Activated naive CD8-positive, alpha-beta T cell treated with anti-CD3 and anti-CD28 coated beads for 36 hours (primary cell): ENCODE measurements around the gene KDM2B. TPM values are rescaled to one million over a fixed set of nuclear protein-coding genes. Genes with fewer than 3 reads are reported as not detected.
"Not testable (repeated sequence)": the region's sequence is repeated elsewhere in the genome, so short reads cannot be mapped to it uniquely, and the experiment has no call there.

Source experiments
- DNase-seq: peaks from one replicate; pipeline ENCODE4 v3.0.0; 2021
- H3K27ac Mint-ChIP-seq: one replicate; pipeline ENCODE4 v1.8.0; 2022; ENCODE audit warnings: mild to moderate bottlenecking, moderate library complexity, mixed read lengths
- H3K27me3 Mint-ChIP-seq: one replicate; pipeline ENCODE4 v1.8.0; 2022; ENCODE audit warnings: mild to moderate bottlenecking, mixed read lengths
- H3K36me3 Mint-ChIP-seq: one replicate; pipeline ENCODE4 v1.8.0; 2021; ENCODE audit warnings: mild to moderate bottlenecking, mixed read lengths
- H3K4me1 Mint-ChIP-seq: one replicate; pipeline ENCODE4 v1.8.0; 2021; ENCODE audit warnings: mixed read lengths
- H3K4me3 Mint-ChIP-seq: one replicate; pipeline ENCODE4 v1.8.0; 2022; ENCODE audit warnings: mild to moderate bottlenecking, moderate library complexity, mixed read lengths
- H3K9me3 Mint-ChIP-seq: one replicate; pipeline ENCODE4 v1.8.0; 2022; ENCODE audit warnings: mixed read lengths
- total RNA-seq, 2 experiments: library from RNA; stranded (reverse); gene quantifications; one replicate each; pipeline ENCODE4 v1.2.3, GENCODE V29; 2021

The KDM2B gene
- total RNA-seq, 2 experiments from 2014 or later: 55.3 to 57.3 TPM

GRCh38 chr12:121405211-121405610, 175.6 kb downstream of the KDM2B start:
- DNase-seq: no peak
- Mint-ChIP-seq H3K4me3 (no peak overlapping the region), H3K36me3 (peaks cover 27% of the 10 kb centered on the region), H3K27ac (no peak overlapping the region), H3K9me3 (no peaks in the 10 kb centered on the region), H3K27me3 (no peaks in the 10 kb centered on the region), H3K4me1 (peaks cover 25% of the 10 kb centered on the region)

- H3K9me3 Mint-ChIP-seq: no peaks in the 10 kb centered on the region
- no peak overlapping the region for H3K27ac Mint-ChIP-seq
- H3K27me3 Mint-ChIP-seq: no peaks in the 10 kb centered on the region
- H3K4me1 Mint-ChIP-seq: peaks cover 25% of the 10 kb centered on the region
- peaks cover 27% of the 10 kb centered on the region for H3K36me3 Mint-ChIP-seq
- no peak for DNase-seq
- no peak overlapping the region for H3K4me3 Mint-ChIP-seq
These were observed 176.1 kb downstream of the KDM2B start for GRCh38 chr12:121404734-121405133.

- DNase-seq: no peak
- H3K36me3 Mint-ChIP-seq: peaks cover 27% of the 10 kb centered on the region
- no peaks in the 10 kb centered on the region for H3K27me3 Mint-ChIP-seq
- H3K4me3 Mint-ChIP-seq: no peak overlapping the region
- no peaks in the 10 kb centered on the region for H3K9me3 Mint-ChIP-seq
- no peak overlapping the region for H3K27ac Mint-ChIP-seq
- peaks cover 30% of the 10 kb centered on the region for H3K4me1 Mint-ChIP-seq
These were observed 177.1 kb downstream of the KDM2B start for GRCh38 chr12:121403721-121404120.

- Mint-ChIP-seq H3K4me1 (peaks cover 30% of the 10 kb centered on the region), H3K4me3 (peak overlapping the region; percentile 93), H3K27ac (peak overlapping the region; percentile 94), H3K36me3 (peaks cover 11% of the 10 kb centered on the region), H3K27me3 (no peaks in the 10 kb centered on the region), H3K9me3 (no peaks in the 10 kb centered on the region)
- peak; percentile 64 for DNase-seq
These were observed 180.3 kb downstream of the KDM2B start for GRCh38 chr12:121400332-121401139.

GRCh38 chr12:121399391-121400331, 181.2 kb downstream of the KDM2B start, which contains the start of gene RNF34:
Gene RNF34 (plus strand): TSS chr12:121400118. CDS start chr12:121400213, 95 bp downstream.
- peak; percentile 99 for DNase-seq
- peak within 1 kb of the TSS; percentile 94 for H3K27ac Mint-ChIP-seq
- H3K9me3 Mint-ChIP-seq: no peaks in the 10 kb centered on the region
- H3K4me3 Mint-ChIP-seq: peak within 1 kb of the TSS; percentile 93
- H3K36me3 Mint-ChIP-seq: peaks cover 11% of the 10 kb centered on the region
- no peaks in the 10 kb centered on the region for H3K27me3 Mint-ChIP-seq
- peaks cover 27% of the 10 kb centered on the region for H3K4me1 Mint-ChIP-seq

GRCh38 chr12:121398355-121398754, 182.5 kb downstream of the KDM2B start:
- peaks cover 10% of the 10 kb centered on the region for H3K36me3 Mint-ChIP-seq
- no peak for DNase-seq
- no peaks in the 10 kb centered on the region for H3K9me3 Mint-ChIP-seq
- H3K27me3 Mint-ChIP-seq: no peaks in the 10 kb centered on the region
- H3K27ac Mint-ChIP-seq: no peak overlapping the region
- H3K4me3 Mint-ChIP-seq: peak overlapping the region; percentile 93
- H3K4me1 Mint-ChIP-seq: peaks cover 25% of the 10 kb centered on the region

GRCh38 chr12:121397521-121397920, 183.3 kb downstream of the KDM2B start:
- Mint-ChIP-seq H3K36me3 (peaks cover 6% of the 10 kb centered on the region), H3K9me3 (no peaks in the 10 kb centered on the region), H3K4me1 (peaks cover 20% of the 10 kb centered on the region), H3K4me3 (no peak overlapping the region), H3K27ac (no peak overlapping the region), H3K27me3 (no peaks in the 10 kb centered on the region)
- DNase-seq: no peak

GRCh38 chr12:121392325-121392716, 188.5 kb downstream of the KDM2B start:
- Mint-ChIP-seq H3K4me3 (no peak overlapping the region), H3K27me3 (no peaks in the 10 kb centered on the region), H3K9me3 (no peaks in the 10 kb centered on the region), H3K4me1 (peaks cover 9% of the 10 kb centered on the region), H3K36me3 (no peaks in the 10 kb centered on the region), H3K27ac (no peak overlapping the region)
- no peak for DNase-seq

- DNase-seq: peak; percentile 30
- no peaks in the 10 kb centered on the region for H3K27me3 Mint-ChIP-seq
- H3K4me3 Mint-ChIP-seq: peak overlapping the region; percentile 54
- no peaks in the 10 kb centered on the region for H3K36me3 Mint-ChIP-seq
- H3K27ac Mint-ChIP-seq: peak overlapping the region; percentile 43
- H3K4me1 Mint-ChIP-seq: peaks cover 9% of the 10 kb centered on the region
- no peaks in the 10 kb centered on the region for H3K9me3 Mint-ChIP-seq
These were observed 189.1 kb downstream of the KDM2B start for GRCh38 chr12:121391619-121392324.

- no peaks in the 10 kb centered on the region for H3K36me3 Mint-ChIP-seq
- no peaks in the 10 kb centered on the region for H3K27me3 Mint-ChIP-seq
- H3K27ac Mint-ChIP-seq: no peak overlapping the region
- no peak for DNase-seq
- no peak overlapping the region for H3K4me3 Mint-ChIP-seq
- H3K4me1 Mint-ChIP-seq: peaks cover 9% of the 10 kb centered on the region
- H3K9me3 Mint-ChIP-seq: no peaks in the 10 kb centered on the region
These were observed 190.0 kb downstream of the KDM2B start for GRCh38 chr12:121390856-121391255.

GRCh38 chr12:121388421-121388981, 192.3 kb downstream of the KDM2B start:
- DNase-seq: no peak
- no peak overlapping the region for H3K4me3 Mint-ChIP-seq
- H3K27me3 Mint-ChIP-seq: no peaks in the 10 kb centered on the region
- no peak overlapping the region for H3K27ac Mint-ChIP-seq
- peaks cover 9% of the 10 kb centered on the region for H3K4me1 Mint-ChIP-seq
- H3K36me3 Mint-ChIP-seq: no peaks in the 10 kb centered on the region
- no peaks in the 10 kb centered on the region for H3K9me3 Mint-ChIP-seq

- H3K4me1 Mint-ChIP-seq, DNase-seq: not testable (repeated sequence)
These were observed 195.9 kb downstream of the KDM2B start for GRCh38 chr12:121384891-121385290.

GRCh38 chr12:121383601-121384021, 197.2 kb downstream of the KDM2B start:
- Mint-ChIP-seq H3K27me3 (no peaks in the 10 kb centered on the region), H3K4me3 (no peak overlapping the region), H3K36me3 (no peaks in the 10 kb centered on the region), H3K4me1 (no peaks in the 10 kb centered on the region), H3K9me3 (no peaks in the 10 kb centered on the region), H3K27ac (no peak overlapping the region)
- no peak for DNase-seq

More at GRCh38 chr12:121384891-121385290, 195.9 kb downstream of the KDM2B start:
- not testable (repeated sequence) for H3K9me3 Mint-ChIP-seq, H3K27ac Mint-ChIP-seq, H3K27me3 Mint-ChIP-seq, H3K4me3 Mint-ChIP-seq, H3K36me3 Mint-ChIP-seq

- Mint-ChIP-seq H3K9me3 (peaks cover 2% of the 10 kb centered on the region), H3K36me3 (no peaks in the 10 kb centered on the region), H3K4me1 (peaks cover 2% of the 10 kb centered on the region), H3K4me3 (no peak overlapping the region), H3K27ac (no peak overlapping the region), H3K27me3 (peaks cover 4% of the 10 kb centered on the region)
- DNase-seq: no peak
These were observed 200.9 kb downstream of the KDM2B start for GRCh38 chr12:121379945-121380344.
